Mesenchymal stem cell (in vitro differentiated cells and primary cell): Measurements from ENCODE around the gene MIOX.
A peak's percentile ranks its signal among the peaks of the same experiment; 100 is the strongest.

Source experiments
- DNase-seq: peaks from one replicate; pipeline ENCODE4 v3.0.0-alpha.2; 2013
- H2AFZ ChIP-seq: one replicate; pipeline ENCODE4 v1.6.1; 2013; ENCODE audit warnings: low read depth, mild to moderate bottlenecking, control low read depth, inconsistent platforms, low read length, moderate library complexity
- H2AK5ac ChIP-seq: 2 replicates; pipeline ENCODE4 v1.6.1; 2013; ENCODE audit warnings: low read length, moderate library complexity, mild to moderate bottlenecking, inconsistent platforms; ENCODE audit not compliant: severe bottlenecking
- H2BK120ac ChIP-seq: one replicate; pipeline ENCODE4 v1.6.1; 2013; ENCODE audit warnings: low read depth, mild to moderate bottlenecking, inconsistent platforms, low read length, moderate library complexity
- H2BK12ac ChIP-seq, 2 experiments: one replicate each; pipeline ENCODE4 v1.6.1; 2013; ENCODE audit warnings: inconsistent platforms in 2 of 2, low read length in 2 of 2, mild to moderate bottlenecking in 2 of 2, moderate library complexity in 2 of 2, control low read depth in 1 of 2
- H2BK15ac ChIP-seq: one replicate; pipeline ENCODE4 v1.6.1; 2013; ENCODE audit warnings: mild to moderate bottlenecking, low read depth, inconsistent platforms; ENCODE audit not compliant: poor library complexity, severe bottlenecking
- H2BK5ac ChIP-seq: 2 replicates; pipeline ENCODE4 v1.6.1; 2013; ENCODE audit warnings: low read depth, mild to moderate bottlenecking, low read length, control low read depth, inconsistent platforms; ENCODE audit not compliant: poor library complexity, severe bottlenecking
- H3K14ac ChIP-seq, 2 experiments: one replicate each; pipeline ENCODE4 v1.6.1; 2013; ENCODE audit warnings: inconsistent platforms in 2 of 2, low read length in 2 of 2, control low read depth in 1 of 2, mild to moderate bottlenecking in 1 of 2, moderate library complexity in 1 of 2
- H3K18ac ChIP-seq, 2 experiments: one replicate each; pipeline ENCODE4 v1.6.1; 2013; ENCODE audit warnings: inconsistent platforms in 2 of 2, low read length in 2 of 2, control low read depth in 1 of 2, low read depth in 1 of 2, mild to moderate bottlenecking in 1 of 2
- H3K23ac ChIP-seq, 2 experiments: one replicate each; pipeline ENCODE4 v1.6.1; 2013; ENCODE audit warnings: inconsistent platforms in 2 of 2, low read length in 2 of 2, mild to moderate bottlenecking in 2 of 2, moderate library complexity in 2 of 2, control low read depth in 1 of 2
- H3K27ac ChIP-seq: 2 replicates; pipeline ENCODE4 v1.5.1; 2013; ENCODE audit warnings: mild to moderate bottlenecking, moderate library complexity, low read length, control low read depth, inconsistent platforms; ENCODE audit not compliant: poor library complexity, severe bottlenecking
- H3K27me3 ChIP-seq, 2 experiments: 2 replicates each; pipeline versions ENCODE4 v1.6.1 to v1.7.0; 2013; ENCODE audit warnings: low read length in 2 of 2, mild to moderate bottlenecking in 2 of 2, moderate library complexity in 2 of 2, control low read depth in 1 of 2, inconsistent platforms in 1 of 2; ENCODE audit not compliant: control insufficient read depth in 1 of 2, insufficient read depth in 1 of 2
- H3K36me3 ChIP-seq, 2 experiments: 2 replicates each; pipeline versions ENCODE4 v1.6.1 to v1.7.0; 2013; ENCODE audit warnings: low read length in 2 of 2, control low read depth in 1 of 2, inconsistent platforms in 1 of 2, low read depth in 1 of 2, mild to moderate bottlenecking in 1 of 2; ENCODE audit not compliant: insufficient read depth in 2 of 2, control insufficient read depth in 1 of 2
- H3K4ac ChIP-seq, 2 experiments: one replicate each; pipeline ENCODE4 v1.6.1; 2013; ENCODE audit warnings: inconsistent platforms in 2 of 2, low read length in 2 of 2, mild to moderate bottlenecking in 2 of 2, moderate library complexity in 2 of 2, control low read depth in 1 of 2, low read depth in 1 of 2
- H3K4me1 ChIP-seq: 2 replicates; pipeline ENCODE4 v1.6.1; 2013; ENCODE audit warnings: low read depth, low read length, control low read depth; ENCODE audit not compliant: control insufficient read depth, insufficient read depth
- H3K4me2 ChIP-seq: 2 replicates; pipeline ENCODE4 v1.6.1; 2013; ENCODE audit warnings: low read length, mild to moderate bottlenecking, inconsistent platforms; ENCODE audit not compliant: poor library complexity, severe bottlenecking
- H3K4me3 ChIP-seq, 2 experiments: 2 replicates each; pipeline versions ENCODE4 v1.5.1 to v1.7.0; 2013; ENCODE audit warnings: low read length in 2 of 2, mild to moderate bottlenecking in 2 of 2, control low read depth in 1 of 2, low read depth in 1 of 2; ENCODE audit not compliant: insufficient read depth in 1 of 2
- H3K79me1 ChIP-seq: replicated peaks from 2 replicates; pipeline ENCODE4 v1.6.1; 2013; ENCODE audit warnings: mild to moderate bottlenecking, control low read depth, low read length, inconsistent platforms; ENCODE audit not compliant: poor library complexity, severe bottlenecking
- H3K9ac ChIP-seq: 2 replicates; pipeline ENCODE4 v1.7.0; 2013; ENCODE audit warnings: mild to moderate bottlenecking, low read length, moderate library complexity
- H3K9me3 ChIP-seq: 2 replicates; pipeline ENCODE4 v1.7.0; 2013; ENCODE audit warnings: mild to moderate bottlenecking, low read length; ENCODE audit not compliant: control insufficient read depth
- H4K8ac ChIP-seq: one replicate; pipeline ENCODE4 v1.6.1; 2013; ENCODE audit warnings: inconsistent platforms, mild to moderate bottlenecking, low read length, moderate library complexity
- H4K91ac ChIP-seq: one replicate; pipeline ENCODE4 v1.6.1; 2013; ENCODE audit warnings: mild to moderate bottlenecking, low read length, inconsistent platforms
- WGBS: methylation state at CpG from one replicate; pipeline ENCODE4 v1.1.7; 2013; ENCODE audit warnings: mixed read lengths; 5-methylcytosine and 5-hydroxymethylcytosine counted together

The MIOX gene

GRCh38 chr22:50504369-50505211, 17.9 kb downstream of the MIOX start:
- WGBS = 95% methylated on average over 38 of the region's 44 CpGs
- H4K91ac ChIP-seq = no peak overlapping the region

GRCh38 chr22:50505276-50505775, 18.7 kb downstream of the MIOX start:
- Histone ChIP-seq H2BK5ac (no peak overlapping the region), H2BK15ac (no peak overlapping the region), H4K91ac (no peak overlapping the region), H2AFZ (no peak overlapping the region), H3K14ac (no peak overlapping the region), H3K4ac (no peak overlapping the region), H3K27ac (no peak overlapping the region), H3K36me3 (peaks cover 29 to 50% of the 10 kb centered on the region in 2 experiments), H3K9ac (no peak overlapping the region), H3K4me2 (no peak overlapping the region), H3K79me1 (peaks cover 26% of the 10 kb centered on the region), H2BK12ac (no peak overlapping the region), H2AK5ac (no peak overlapping the region), H4K8ac (no peak overlapping the region), H3K27me3 (no peaks in the 10 kb centered on the region), H3K4me1 (peaks cover 14% of the 10 kb centered on the region), H2BK120ac (no peak overlapping the region), H3K4me3 (no peak overlapping the region), H3K18ac (no peak overlapping the region), H3K23ac (no peak overlapping the region), H3K9me3 (no peaks in the 10 kb centered on the region)
- no peak for DNase-seq
- 98% methylated on average over 14 of the region's 14 CpGs for WGBS

More at GRCh38 chr22:50504369-50505211, 17.9 kb downstream of the MIOX start:
- H2BK5ac ChIP-seq = no peak overlapping the region
- H3K27me3 ChIP-seq = no peaks in the 10 kb centered on the region
- H3K79me1 ChIP-seq = peaks cover 26% of the 10 kb centered on the region
- no peak overlapping the region for H2BK120ac ChIP-seq
- H4K8ac ChIP-seq = no peak overlapping the region
- H3K9me3 ChIP-seq = no peaks in the 10 kb centered on the region
- no peak overlapping the region for H2AFZ ChIP-seq
- no peak overlapping the region for H3K18ac ChIP-seq
- H3K9ac ChIP-seq = no peak overlapping the region
- H3K27ac ChIP-seq = no peak overlapping the region
- DNase-seq = no peak
- no peak overlapping the region for H2BK12ac ChIP-seq
- no peak overlapping the region for H2BK15ac ChIP-seq
- no peak overlapping the region for H3K23ac ChIP-seq
- no peak overlapping the region for H2AK5ac ChIP-seq
- H3K4me3 ChIP-seq = no peak overlapping the region
- peaks cover 29 to 51% of the 10 kb centered on the region in 2 experiments for H3K36me3 ChIP-seq
- no peak overlapping the region for H3K14ac ChIP-seq
- H3K4ac ChIP-seq = no peak overlapping the region
- H3K4me2 ChIP-seq = no peak overlapping the region
- peaks cover 14% of the 10 kb centered on the region for H3K4me1 ChIP-seq

- H2BK120ac ChIP-seq = no peak overlapping the region
- H2BK5ac ChIP-seq = no peak overlapping the region
- no peak overlapping the region for H2BK15ac ChIP-seq
- H3K27me3 ChIP-seq = no peaks in the 10 kb centered on the region
- H3K14ac ChIP-seq = no peak overlapping the region
- peaks cover 12% of the 10 kb centered on the region for H3K4me1 ChIP-seq
- no peaks in the 10 kb centered on the region for H3K9me3 ChIP-seq
- H3K9ac ChIP-seq = peak overlapping the region; percentile 97
- peaks cover 26% of the 10 kb centered on the region for H3K79me1 ChIP-seq
- H3K27ac ChIP-seq = no peak overlapping the region
- no peak overlapping the region for H2AK5ac ChIP-seq
- 92% methylated on average over 41 of the region's 41 CpGs for WGBS
- no peak overlapping the region for H2AFZ ChIP-seq
- peak overlapping the region in 1 of 2 experiments; percentile 46 for H3K4ac ChIP-seq
- peak overlapping the region; percentile 12 for H4K8ac ChIP-seq
- H4K91ac ChIP-seq = peak overlapping the region; percentile 70
- peak overlapping the region; percentile 82 to 100 for H3K4me3 ChIP-seq
- no peak overlapping the region for H3K18ac ChIP-seq
- no peak overlapping the region for H2BK12ac ChIP-seq
- no peak for DNase-seq
- H3K4me2 ChIP-seq = peak overlapping the region; percentile 64
- H3K23ac ChIP-seq = no peak overlapping the region
- peaks cover 32 to 45% of the 10 kb centered on the region in 2 experiments for H3K36me3 ChIP-seq
Observed at GRCh38 chr22:50505776-50506610, 19.3 kb downstream of the MIOX start.
